Heart left ventricle (tissue), 16 donors: Measurements from ENCODE around the gene HMGXB4. TPM values are rescaled to one million over a fixed set of nuclear protein-coding genes. Genes with fewer than 3 reads are reported as not detected.

Experiments used
- ATAC-seq, 4 donors: fragments of 200-7000 bp; cut with Tn5 transposase; one replicate each; pipeline ENCODE4 v1.9.1; 2020 to 2022; ENCODE audit warnings: moderate library complexity in 4 of 4, mild to moderate bottlenecking in 3 of 4, moderate number of reproducible peaks in 1 of 4
- DNase-seq, 5 donors: peaks; one replicate each; pipeline ENCODE4 v3.0.0-alpha.2; 2020
- H3K27ac ChIP-seq, 12 donors: fragments of 200-600 bp; sonication (generic) in 4 of 12; one replicate each; pipeline versions ENCODE4 v1.5.0 to v1.8.0; 2016 to 2022; ENCODE audit warnings: mild to moderate bottlenecking in 2 of 12
- H3K27me3 ChIP-seq, 9 donors: fragments of 200-600 bp; sonication (generic) in 2 of 9; one replicate each; pipeline versions ENCODE4 v1.5.1 to v1.8.0; 2016 to 2022; ENCODE audit warnings: mild to moderate bottlenecking in 3 of 9
- H3K36me3 ChIP-seq, 9 donors: fragments of 200-600 bp; sonication (generic) in 2 of 9; one replicate each; pipeline versions ENCODE4 v1.5.0 to v1.8.0; 2018 to 2022; ENCODE audit warnings: mild to moderate bottlenecking in 2 of 9
- H3K4me1 ChIP-seq, 12 donors: fragments of 200-600 bp; sonication (generic) in 4 of 12; one replicate each; pipeline versions ENCODE4 v1.5.0 to v1.8.0; 2016 to 2022; ENCODE audit warnings: mild to moderate bottlenecking in 3 of 12
- H3K4me3 ChIP-seq, 12 donors: fragments of 200-600 bp; sonication (generic) in 4 of 12; one replicate each; pipeline versions ENCODE4 v1.5.0 to v1.8.0; 2017 to 2022; ENCODE audit warnings: mild to moderate bottlenecking in 9 of 12, moderate library complexity in 4 of 12
- H3K9me3 ChIP-seq, 12 donors: fragments of 200-600 bp; sonication (generic) in 4 of 12; one replicate each; pipeline versions ENCODE4 v1.5.0 to v1.8.0; 2016 to 2022; ENCODE audit warnings: mild to moderate bottlenecking in 1 of 12
- CTCF ChIP-seq, 12 donors: fragments of 200-600 bp; sonication (generic) in 4 of 12; IDR thresholded peaks; one replicate each; pipeline versions ENCODE4 v1.5.0 to v1.8.0; 2018 to 2022; ENCODE audit warnings: antibody characterized with exemption in 12 of 12, mild to moderate bottlenecking in 5 of 12
- POLR2A ChIP-seq, 2 donors: fragments of 450-650 bp; IDR thresholded peaks; one replicate each; pipeline ENCODE4 v1.6.1; 2017; ENCODE audit warnings: antibody characterized with exemption in 2 of 2, mild to moderate bottlenecking in 2 of 2, moderate library complexity in 2 of 2
- WGBS, 4 donors: extraction: QIAGEN DNeasy Blood & Tissue Kit in 2 of 4; methylation state at CpG; one replicate each; pipeline versions ENCODE4 v1.1.5 to v1.1.7; 2013 to 2018; 5-methylcytosine and 5-hydroxymethylcytosine counted together
- intact Hi-C, 10 donors: fragments of 100-400 bp; cut with DNase I; formaldehyde crosslinking; loops; one replicate each; pipeline versions ENCODE4 v1.11.1 to v1.14.2; 2022
- polyA plus RNA-seq, 2 donors: library from polyadenylated mRNA; stranded (reverse); fragments of 200-250 nt; gene quantifications; one replicate each; pipeline ENCODE4 v1.2.3, GENCODE V29; 2013
- total RNA-seq, 9 donors: library from RNA; depleted of rRNA in 2 of 9; stranded (reverse); fragments of >200 nt in 2 of 9; fragmentation: NEBNext Ultra II Directional in 3 of 9; extraction: Animal tissue kit (Norgen Biotek cat#: 25700) in 3 of 9; gene quantifications; one replicate each; pipeline versions ENCODE4 v1.1.0 to v1.2.4, GENCODE V29; 2016 to 2023
- donor health status: ischemic (EF 13 %, LVEDD 7.1; RV severe dilation, severe dysfunction).
- donor health status: healthy with polysubstance abuse.
- donor health status: DM: no; HTN: yes; CAD: no.
- donor health status: DM: no; HTN: no; CAD: no.
- donor health status: ischemic (EF 25% LVEDD 6.9; RV normal size, moderate dysfunction).
- donor health status: ischemic (EF 25% LVEDD 5.7; RV mildly dilated, moderate dysfunction).
- donor health status: healthy.
- donor health status: DM: yes; HTN: yes; CAD: no.
- donor health status: ischemic (EF 35%, LVEDD 5.7; RV mildly dilated, moderate dysfunction).
- donor health status: nonischemic (EF 11% LVEDD 7.7; RV severe dilation, severe dysfunction).
- donor health status: DM: yes; HTN: yes; CAD: no.
- donor health status: PGD.
- donor health status: ischemic (EF 29% LVEDD 5.4; RV normal size, mild dysfunction).
- donor health status: nonischemic (EF 23%, LVEDD 6.1; RV moderate dilation, normal function).

HMGXB4 gene
- total and polyA plus RNA-seq, 11 donors: 5.6 to 14.2 (median 8.0) TPM

GRCh38 chr22:35225010-35225409 is 32.3 kb upstream of the HMGXB4 start:
- H3K36me3 ChIP-seq: no peaks in the 10 kb centered on the region
- no peak overlapping the region for H3K4me3 ChIP-seq
- no peaks in the 10 kb centered on the region for H3K9me3 ChIP-seq
- 53 to 63% (median 58%) methylated on average over 4 of the region's 4 CpGs for WGBS, 4 donors
- TF ChIP-seq CTCF (IDR thresholded peaks at IDR 0.05) (no peak), POLR2A (IDR thresholded peaks at IDR 0.05) (no peak)
- H3K27ac ChIP-seq: no peak overlapping the region
- peaks cover 0 to 33% (median 6%) of the 10 kb centered on the region in 9 donors for H3K27me3 ChIP-seq
- no peak for DNase-seq
- intact Hi-C loops: no loop called here
- H3K4me1 ChIP-seq: no peaks in the 10 kb centered on the region
- no peak for ATAC-seq

GRCh38 chr22:35226958-35227647 is 30.2 kb upstream of the HMGXB4 start:
- WGBS, 4 donors: 69 to 84% (median 77%) methylated on average over 5 of the region's 5 CpGs
- Histone ChIP-seq H3K9me3 (no peaks in the 10 kb centered on the region), H3K27ac (no peak overlapping the region), H3K4me3 (no peak overlapping the region), H3K4me1 (peaks cover 0 to 4% (median 0%) of the 10 kb centered on the region in 12 donors), H3K27me3 (peaks cover 0 to 33% (median 6%) of the 10 kb centered on the region in 9 donors), H3K36me3 (no peaks in the 10 kb centered on the region)
- no peak for TF ChIP-seq CTCF (IDR thresholded peaks at IDR 0.05)
- no peak for TF ChIP-seq POLR2A (IDR thresholded peaks at IDR 0.05)
- no peak for DNase-seq
- intact Hi-C loops: no loop called here
- no peak for ATAC-seq

- TF ChIP-seq POLR2A (IDR thresholded peaks at IDR 0.05) (no peak), CTCF (IDR thresholded peaks at IDR 0.05) (no peak)
- Histone ChIP-seq H3K4me1 (peaks cover 0 to 4% (median 0%) of the 10 kb centered on the region in 12 donors), H3K9me3 (peaks cover 0 to 4% (median 0%) of the 10 kb centered on the region in 12 donors), H3K36me3 (no peaks in the 10 kb centered on the region), H3K27me3 (peaks cover 0 to 29% (median 6%) of the 10 kb centered on the region in 9 donors), H3K27ac (no peak overlapping the region), H3K4me3 (no peak overlapping the region)
- DNase-seq: no peak
- ATAC-seq: no peak
- intact Hi-C loops: loop anchor here in 1 of 10 donors (5.0 kb wide), 1 partner anchor 188 kb away; no protein-coding TSS in a partner anchor
- WGBS, 4 donors: 68 to 85% (median 75%) methylated on average over 7 of the region's 7 CpGs
Measured at GRCh38 chr22:35229865-35230264, 27.4 kb upstream of the HMGXB4 start.

GRCh38 chr22:35230417-35230816 is 26.9 kb upstream of the HMGXB4 start:
- Histone ChIP-seq H3K27me3 (peaks cover 0 to 27% (median 6%) of the 10 kb centered on the region in 9 donors), H3K4me1 (peaks cover 0 to 4% (median 0%) of the 10 kb centered on the region in 12 donors), H3K9me3 (peaks cover 0 to 8% (median 0%) of the 10 kb centered on the region in 12 donors), H3K36me3 (no peaks in the 10 kb centered on the region), H3K27ac (no peak overlapping the region), H3K4me3 (no peak overlapping the region)
- ATAC-seq (no peak), DNase-seq (no peak)
- intact Hi-C loops: loop anchor here in 1 of 10 donors (5.0 kb wide), 1 partner anchor 188 kb away; no protein-coding TSS in a partner anchor
- TF ChIP-seq CTCF (IDR thresholded peaks at IDR 0.05) (no peak), POLR2A (IDR thresholded peaks at IDR 0.05) (no peak)
